ENCODE data around the gene PROM1.

Gene PROM1

GRCh38 chr4:16026160-16026761 is 57.6 kb downstream of the PROM1 start:
- DNase-seq = no peak

GRCh38 chr4:16025268-16025667 is 58.6 kb downstream of the PROM1 start:
- DNase-seq = no peak

- DNase-seq = no peak
Observed at GRCh38 chr4:16023776-16024408, 59.9 kb downstream of the PROM1 start.

GRCh38 chr4:16021804-16022560 is 61.8 kb downstream of the PROM1 start:
- no peak for DNase-seq

- no peak for DNase-seq
Observed at GRCh38 chr4:16019649-16020048, 64.2 kb downstream of the PROM1 start.

- DNase-seq = no peak
Observed at GRCh38 chr4:16018841-16019240, 65.0 kb downstream of the PROM1 start.

- no peak for DNase-seq
Observed at GRCh38 chr4:16018061-16018676, 65.7 kb downstream of the PROM1 start.

GRCh38 chr4:16016536-16016935 is 67.3 kb downstream of the PROM1 start:
- DNase-seq = no peak

GRCh38 chr4:16011173-16011572 is 72.7 kb downstream of the PROM1 start:
- no peak for DNase-seq

- no peak for DNase-seq
Observed at GRCh38 chr4:16009153-16009552, 74.7 kb downstream of the PROM1 start.

- DNase-seq = no peak
Observed at GRCh38 chr4:16007471-16008095, 76.2 kb downstream of the PROM1 start.

- no peak for DNase-seq
Observed at GRCh38 chr4:16006771-16007446, 76.9 kb downstream of the PROM1 start.

GRCh38 chr4:16005676-16006075 is 78.1 kb downstream of the PROM1 start:
- no peak for DNase-seq

GRCh38 chr4:16001484-16001858 is 82.4 kb downstream of the PROM1 start:
- DNase-seq = peak in 2 of 4 experiments; percentile 3 to 5

- peak in 1 of 4 experiments; percentile 43 for DNase-seq
Observed at GRCh38 chr4:16000708-16001483, 82.9 kb downstream of the PROM1 start.

- no peak for DNase-seq
Observed at GRCh38 chr4:15996773-15997172, 87.0 kb downstream of the PROM1 start.

- DNase-seq = no peak
Observed at GRCh38 chr4:15995826-15996225, 88.0 kb downstream of the PROM1 start.

- DNase-seq = no peak
Observed at GRCh38 chr4:15992167-15992485, 91.7 kb downstream of the PROM1 start.

- DNase-seq = no peak
Observed at GRCh38 chr4:15990570-15991285, 93.1 kb downstream of the PROM1 start.

GRCh38 chr4:15989424-15989823 is 94.4 kb downstream of the PROM1 start:
- DNase-seq = no peak

GRCh38 chr4:15988222-15988621 is 95.6 kb downstream of the PROM1 start:
- no peak for DNase-seq
